ENCODE data around the gene FANCM.
"Not testable (repeated sequence)": the region's sequence is repeated elsewhere in the genome, so short reads cannot be mapped to it uniquely, and the experiment has no call there.

FANCM gene

DNA sequence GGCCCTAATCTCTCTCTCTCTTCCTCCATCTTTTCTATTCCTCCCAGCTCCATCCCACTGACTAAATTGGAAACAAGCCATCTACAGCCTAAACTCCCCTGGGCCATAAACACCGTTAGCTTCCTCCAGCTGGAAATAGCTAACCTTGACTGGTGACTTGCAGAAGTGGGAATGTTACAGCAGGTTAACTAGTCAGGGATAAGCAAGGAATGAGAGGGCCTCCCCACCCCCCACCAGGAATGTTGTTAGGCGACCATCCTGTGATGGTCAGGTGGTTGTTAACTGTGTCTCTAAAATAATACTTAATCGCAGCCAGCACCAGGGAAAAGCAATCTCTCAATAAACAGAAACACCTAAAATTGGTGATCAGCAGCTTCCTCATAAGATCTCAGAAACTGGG is 76.5 kb downstream of the FANCM start:
- H3K27me3 ChIP-seq (ENCODE audit: insufficient read depth, poor library complexity, severe bottlenecking): no peaks in the 10 kb centered on the region
- ATAC-seq (ENCODE audit: low read depth): no peak; the same call in 2 of the 3 replicates
- no peak overlapping the region for H3K4me3 ChIP-seq (ENCODE audit: severe bottlenecking)
- no peaks in the 10 kb centered on the region for H3K4me1 ChIP-seq (ENCODE audit: insufficient read depth, poor library complexity, severe bottlenecking)
- TF ChIP-seq, protein P1, sequence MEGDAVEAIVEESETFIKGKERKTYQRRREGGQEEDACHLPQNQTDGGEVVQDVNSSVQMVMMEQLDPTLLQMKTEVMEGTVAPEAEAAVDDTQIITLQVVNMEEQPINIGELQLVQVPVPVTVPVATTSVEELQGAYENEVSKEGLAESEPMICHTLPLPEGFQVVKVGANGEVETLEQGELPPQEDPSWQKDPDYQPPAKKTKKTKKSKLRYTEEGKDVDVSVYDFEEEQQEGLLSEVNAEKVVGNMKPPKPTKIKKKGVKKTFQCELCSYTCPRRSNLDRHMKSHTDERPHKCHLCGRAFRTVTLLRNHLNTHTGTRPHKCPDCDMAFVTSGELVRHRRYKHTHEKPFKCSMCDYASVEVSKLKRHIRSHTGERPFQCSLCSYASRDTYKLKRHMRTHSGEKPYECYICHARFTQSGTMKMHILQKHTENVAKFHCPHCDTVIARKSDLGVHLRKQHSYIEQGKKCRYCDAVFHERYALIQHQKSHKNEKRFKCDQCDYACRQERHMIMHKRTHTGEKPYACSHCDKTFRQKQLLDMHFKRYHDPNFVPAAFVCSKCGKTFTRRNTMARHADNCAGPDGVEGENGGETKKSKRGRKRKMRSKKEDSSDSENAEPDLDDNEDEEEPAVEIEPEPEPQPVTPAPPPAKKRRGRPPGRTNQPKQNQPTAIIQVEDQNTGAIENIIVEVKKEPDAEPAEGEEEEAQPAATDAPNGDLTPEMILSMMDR (IDR thresholded peaks at IDR 0.05; ENCODE audit: poor library complexity, severe bottlenecking): no peak
- H3K36me3 ChIP-seq (ENCODE audit: low read depth): peaks cover 83% of the 10 kb centered on the region
- DNase-seq (ENCODE audit: low spot score): no peak
- no peaks in the 10 kb centered on the region for H3K9me3 ChIP-seq (ENCODE audit: severe bottlenecking)
- no peak overlapping the region for H3K27ac ChIP-seq (ENCODE audit: poor library complexity, severe bottlenecking)

DNA sequence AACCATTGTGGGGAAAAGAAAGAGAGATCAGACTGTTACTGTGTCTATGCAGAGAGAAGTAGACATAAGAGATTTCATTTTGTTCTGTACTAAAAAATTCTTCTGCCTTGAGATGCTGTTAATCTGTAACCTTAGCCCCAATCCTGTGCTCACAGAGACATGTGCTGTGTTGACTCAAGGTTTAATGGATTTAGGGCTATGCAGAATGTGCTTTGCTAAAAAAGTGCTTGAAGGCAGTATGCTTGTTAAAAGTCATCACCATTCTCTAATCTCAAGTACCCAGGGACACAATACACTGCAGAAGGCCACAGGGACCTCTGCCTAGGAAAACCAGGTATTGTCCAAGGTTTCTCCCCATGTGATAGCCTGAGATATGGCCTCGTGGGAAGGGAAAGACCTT is 78.0 kb downstream of the FANCM start:
- not testable (repeated sequence) for H3K4me3 ChIP-seq (ENCODE audit: severe bottlenecking); DNase-seq (ENCODE audit: low spot score); H3K27me3 ChIP-seq (ENCODE audit: insufficient read depth, poor library complexity, severe bottlenecking); H3K27ac ChIP-seq (ENCODE audit: poor library complexity, severe bottlenecking); ATAC-seq (ENCODE audit: low read depth); H3K4me1 ChIP-seq (ENCODE audit: insufficient read depth, poor library complexity, severe bottlenecking); H3K9me3 ChIP-seq (ENCODE audit: severe bottlenecking)
- peaks cover 83% of the 10 kb centered on the region for H3K36me3 ChIP-seq (ENCODE audit: low read depth)

DNA sequence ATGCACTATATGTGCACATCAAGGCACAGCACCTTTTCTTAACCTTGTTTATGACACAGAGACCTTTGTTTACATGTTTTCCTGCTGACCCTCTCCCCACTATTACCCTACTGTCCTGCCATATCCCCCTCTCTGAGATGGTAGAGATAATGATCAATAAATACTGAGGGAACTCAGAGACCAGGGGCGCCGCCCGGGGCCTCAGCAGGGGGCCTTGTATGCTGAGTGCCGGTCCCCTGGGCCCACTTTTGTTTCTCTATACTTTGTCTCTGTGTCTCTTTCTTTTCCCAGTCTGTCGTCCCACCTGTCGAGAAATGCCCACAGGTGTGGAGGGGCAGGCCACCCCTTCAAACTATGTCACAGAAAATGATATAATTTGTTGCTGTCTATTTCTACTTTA is 78.6 kb downstream of the FANCM start:
- ATAC-seq (ENCODE audit: low read depth); H3K4me1 ChIP-seq (ENCODE audit: insufficient read depth, poor library complexity, severe bottlenecking); H3K9me3 ChIP-seq (ENCODE audit: severe bottlenecking); H3K4me3 ChIP-seq (ENCODE audit: severe bottlenecking); H3K27ac ChIP-seq (ENCODE audit: poor library complexity, severe bottlenecking); H3K27me3 ChIP-seq (ENCODE audit: insufficient read depth, poor library complexity, severe bottlenecking); DNase-seq (ENCODE audit: low spot score): not testable (repeated sequence)
- H3K36me3 ChIP-seq (ENCODE audit: low read depth): peaks cover 83% of the 10 kb centered on the region

DNA sequence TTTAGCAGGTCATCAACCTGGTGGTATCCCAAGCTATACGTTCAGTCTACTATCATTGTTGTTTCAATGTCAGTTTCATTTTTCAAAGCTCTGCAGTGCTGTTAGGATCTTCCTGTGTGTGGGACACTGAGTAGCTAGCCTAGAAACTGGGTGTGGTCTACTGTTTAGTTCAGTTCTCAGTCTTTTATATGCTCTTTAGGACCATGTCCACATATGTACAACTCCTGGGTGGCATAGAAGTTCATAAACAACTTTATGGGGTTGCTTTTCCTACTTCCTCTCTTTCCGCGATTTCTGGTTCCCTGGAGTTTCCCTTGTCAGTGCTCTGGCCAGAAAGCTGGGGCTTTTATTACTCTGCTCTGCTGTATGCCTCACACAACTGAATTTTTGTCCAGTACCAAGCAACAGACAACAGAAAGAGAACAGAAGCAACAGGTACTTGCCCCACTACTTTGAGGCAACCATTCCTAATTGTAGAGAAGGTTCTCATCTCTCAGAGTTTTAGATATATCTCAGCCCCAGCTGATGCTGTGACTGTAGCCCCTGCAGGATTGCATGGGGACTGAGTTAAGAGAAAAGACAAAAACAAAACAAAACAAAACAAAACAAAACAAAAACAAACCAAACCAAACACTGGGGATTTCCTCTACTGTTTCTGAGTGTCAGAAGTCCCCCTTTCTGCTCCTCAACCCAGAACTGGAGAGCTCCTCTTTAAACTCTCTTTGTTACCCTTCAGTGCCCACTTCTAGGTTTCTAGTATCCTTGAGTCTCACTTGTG is 86.9 kb downstream of the FANCM start:
- Histone ChIP-seq H3K27ac (ENCODE audit: poor library complexity, severe bottlenecking) (no peak overlapping the region), H3K4me3 (ENCODE audit: severe bottlenecking) (no peak overlapping the region), H3K36me3 (ENCODE audit: low read depth) (peaks cover 97% of the 10 kb centered on the region), H3K9me3 (ENCODE audit: severe bottlenecking) (no peaks in the 10 kb centered on the region), H3K27me3 (ENCODE audit: insufficient read depth, poor library complexity, severe bottlenecking) (no peaks in the 10 kb centered on the region), H3K4me1 (ENCODE audit: insufficient read depth, poor library complexity, severe bottlenecking) (no peaks in the 10 kb centered on the region)
- ATAC-seq (ENCODE audit: low read depth) (no peak), DNase-seq (ENCODE audit: low spot score) (no peak)
- TF ChIP-seq, protein P1 (IDR thresholded peaks at IDR 0.05; ENCODE audit: poor library complexity, severe bottlenecking): no peak

DNA sequence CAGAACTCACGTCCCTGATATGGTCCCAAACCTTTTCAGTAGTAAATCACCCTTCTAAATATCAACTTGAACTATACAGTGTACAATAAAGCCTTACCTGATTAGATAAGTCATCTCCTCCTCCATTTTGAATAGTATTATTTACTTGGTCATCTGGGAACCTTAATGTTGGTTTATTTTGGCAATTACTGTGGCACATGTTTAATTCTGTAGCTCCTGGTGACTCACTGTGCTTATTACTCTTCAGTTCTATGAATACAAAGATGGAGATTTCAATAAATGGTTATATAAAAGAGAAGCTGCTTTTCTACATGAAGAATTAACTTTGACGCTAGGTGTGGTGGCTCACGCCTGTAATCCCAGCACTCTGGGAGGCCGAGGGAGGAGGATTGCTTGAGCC is 91.8 kb downstream of the FANCM start:
- TF ChIP-seq, protein P1 (IDR thresholded peaks at IDR 0.05; ENCODE audit: poor library complexity, severe bottlenecking): no peak
- Histone ChIP-seq H3K36me3 (ENCODE audit: low read depth) (peaks cover 99% of the 10 kb centered on the region), H3K9me3 (ENCODE audit: severe bottlenecking) (no peaks in the 10 kb centered on the region), H3K4me3 (ENCODE audit: severe bottlenecking) (no peak overlapping the region), H3K27me3 (ENCODE audit: insufficient read depth, poor library complexity, severe bottlenecking) (no peaks in the 10 kb centered on the region), H3K27ac (ENCODE audit: poor library complexity, severe bottlenecking) (no peak overlapping the region), H3K4me1 (ENCODE audit: insufficient read depth, poor library complexity, severe bottlenecking) (no peaks in the 10 kb centered on the region)
- DNase-seq (ENCODE audit: low spot score): no peak
- no peak for ATAC-seq (ENCODE audit: low read depth)

DNA sequence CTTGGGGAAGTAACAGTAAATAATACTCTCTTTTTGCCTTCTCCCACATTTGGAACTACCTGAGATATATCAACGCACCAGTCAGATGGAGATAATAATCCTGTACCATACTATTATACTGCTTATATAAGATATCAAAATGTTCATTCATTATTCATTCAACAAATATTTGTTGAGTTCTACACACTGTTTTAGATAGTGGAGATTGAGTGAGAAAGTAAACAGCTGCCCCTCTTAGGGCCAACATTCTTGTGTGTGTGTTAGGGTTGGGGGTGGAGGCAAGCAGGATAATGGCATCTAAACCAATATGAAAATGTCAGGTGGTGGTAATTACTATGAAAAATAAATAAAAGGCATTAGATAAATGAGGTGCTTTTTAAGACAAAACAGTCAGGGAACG is 103.3 kb downstream of the FANCM start:
- no peaks in the 10 kb centered on the region for H3K4me1 ChIP-seq (ENCODE audit: insufficient read depth, poor library complexity, severe bottlenecking)
- no peak overlapping the region for H3K4me3 ChIP-seq (ENCODE audit: severe bottlenecking)
- H3K27me3 ChIP-seq (ENCODE audit: insufficient read depth, poor library complexity, severe bottlenecking): no peaks in the 10 kb centered on the region
- TF ChIP-seq, protein P1 (IDR thresholded peaks at IDR 0.05; ENCODE audit: poor library complexity, severe bottlenecking): no peak
- ATAC-seq (ENCODE audit: low read depth) (no peak), DNase-seq (ENCODE audit: low spot score) (no peak)
- no peak overlapping the region for H3K27ac ChIP-seq (ENCODE audit: poor library complexity, severe bottlenecking)
- no peaks in the 10 kb centered on the region for H3K9me3 ChIP-seq (ENCODE audit: severe bottlenecking)
- H3K36me3 ChIP-seq (ENCODE audit: low read depth): peaks cover 17% of the 10 kb centered on the region

Data from RWPE2 (cell line).